ENCODE results near the gene PPP1R7. TPM values are rescaled to one million over a fixed set of nuclear protein-coding genes. Genes with fewer than 3 reads are reported as not detected.

The PPP1R7 gene
- total and polyA plus RNA-seq, 9 of the 15 experiments (the other 6 are each of a cell fraction or from before 2014, with no cell fraction given), result 37.5 to 75.0 (median 50.5) TPM

DNA sequence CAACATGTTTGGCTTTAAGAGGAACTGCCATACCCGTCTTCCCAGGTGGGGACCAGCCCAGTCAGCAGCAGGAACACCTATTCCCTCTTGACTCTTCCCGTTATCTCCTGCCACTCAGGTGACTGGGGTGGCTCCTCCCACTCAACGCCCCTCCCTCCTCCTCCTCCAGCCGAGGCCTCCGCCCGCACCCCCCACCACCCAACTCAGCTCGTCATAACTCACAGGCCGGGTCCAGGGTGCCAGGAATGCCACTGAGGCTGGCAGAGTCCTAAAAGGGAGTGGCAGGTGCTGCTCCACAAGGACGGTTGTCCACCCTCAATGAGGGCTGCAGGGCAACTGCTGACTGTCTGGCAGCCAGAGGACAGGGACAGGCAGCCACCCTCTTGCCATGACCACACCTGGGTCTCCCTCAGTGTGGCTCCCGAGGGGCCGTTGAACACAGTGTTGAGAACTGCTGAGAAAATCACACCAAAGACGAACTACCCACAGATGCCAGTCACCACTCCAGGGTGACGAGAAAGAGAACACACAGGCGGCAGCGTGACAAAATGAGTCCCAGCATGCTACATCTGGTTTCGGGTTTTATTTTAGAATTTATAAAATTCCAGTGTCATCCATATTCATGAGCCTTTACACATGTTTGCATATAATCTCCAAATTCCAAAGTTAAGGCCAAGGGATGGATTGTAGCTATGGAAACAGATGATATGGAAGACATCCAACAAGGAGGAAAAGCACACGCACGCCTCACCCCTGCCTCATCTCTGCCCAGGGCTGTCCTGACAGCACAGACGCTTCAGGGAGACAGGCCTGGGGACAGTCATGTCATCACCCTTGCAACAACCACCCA is 76.7 kb downstream of the PPP1R7 start:
- CTCF ChIA-PET (ENCODE audit: low intra/inter-chr PET ratio), result no interaction called here
- no peaks in the 10 kb centered on the region for H3K9me3 ChIP-seq (replicated peaks; ENCODE audit: control insufficient read depth, insufficient read depth, low read depth, low read length)
- peaks cover 57% of the 10 kb centered on the region; the same call in 2 of the 3 replicates for H3K36me3 ChIP-seq (ENCODE audit: control insufficient read depth, insufficient read depth, low read length)
- no peaks in the 10 kb centered on the region for H3K79me2 ChIP-seq (ENCODE audit: control insufficient read depth, insufficient read depth, low read length)
- peak overlapping the region in 1 of 2 experiments; percentile 35; a peak in 1 of 4 replicates for H3K9ac ChIP-seq (ENCODE audit: insufficient read depth in 1 of 2, low read depth in 2 of 2, low read length in 2 of 2)
- H3K9me1 ChIP-seq (ENCODE audit: control insufficient read depth, insufficient read depth, low read length), result peaks cover 8% of the 10 kb centered on the region
- 80% methylated on average over 10 of the region's 19 CpGs for WGBS (ENCODE audit: insufficient coverage, low coverage, missing lambda C conversion rate)
- H3K4me3 ChIP-seq, result no peak overlapping the region
- H3K27me3 ChIP-seq (ENCODE audit: control insufficient read depth in 2 of 2, insufficient read depth in 2 of 2, low read length in 2 of 2), result no peaks in the 10 kb centered on the region
- ATAC-seq (peak; percentile 38), DNase-seq (ENCODE audit: extremely low read depth in 1 of 4, low spot score in 3 of 4) (peak in 2 of 4 experiments; percentile 32 to 40), FAIRE-seq (no peak)
- TF ChIP-seq RFX1 (IDR thresholded peaks at IDR 0.05) (peak; percentile 43), POLR2G (IDR thresholded peaks at IDR 0.05; ENCODE audit: low read depth, low read length) (peak; percentile 34; the same call in 1 of the 2 replicates)
- TF ChIP-seq, protein P1, sequence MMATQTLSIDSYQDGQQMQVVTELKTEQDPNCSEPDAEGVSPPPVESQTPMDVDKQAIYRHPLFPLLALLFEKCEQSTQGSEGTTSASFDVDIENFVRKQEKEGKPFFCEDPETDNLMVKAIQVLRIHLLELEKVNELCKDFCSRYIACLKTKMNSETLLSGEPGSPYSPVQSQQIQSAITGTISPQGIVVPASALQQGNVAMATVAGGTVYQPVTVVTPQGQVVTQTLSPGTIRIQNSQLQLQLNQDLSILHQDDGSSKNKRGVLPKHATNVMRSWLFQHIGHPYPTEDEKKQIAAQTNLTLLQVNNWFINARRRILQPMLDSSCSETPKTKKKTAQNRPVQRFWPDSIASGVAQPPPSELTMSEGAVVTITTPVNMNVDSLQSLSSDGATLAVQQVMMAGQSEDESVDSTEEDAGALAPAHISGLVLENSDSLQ (IDR thresholded peaks at IDR 0.05), result peak; percentile 51; the same call in 1 of the 2 replicates
- TF ChIP-seq, protein P2, sequence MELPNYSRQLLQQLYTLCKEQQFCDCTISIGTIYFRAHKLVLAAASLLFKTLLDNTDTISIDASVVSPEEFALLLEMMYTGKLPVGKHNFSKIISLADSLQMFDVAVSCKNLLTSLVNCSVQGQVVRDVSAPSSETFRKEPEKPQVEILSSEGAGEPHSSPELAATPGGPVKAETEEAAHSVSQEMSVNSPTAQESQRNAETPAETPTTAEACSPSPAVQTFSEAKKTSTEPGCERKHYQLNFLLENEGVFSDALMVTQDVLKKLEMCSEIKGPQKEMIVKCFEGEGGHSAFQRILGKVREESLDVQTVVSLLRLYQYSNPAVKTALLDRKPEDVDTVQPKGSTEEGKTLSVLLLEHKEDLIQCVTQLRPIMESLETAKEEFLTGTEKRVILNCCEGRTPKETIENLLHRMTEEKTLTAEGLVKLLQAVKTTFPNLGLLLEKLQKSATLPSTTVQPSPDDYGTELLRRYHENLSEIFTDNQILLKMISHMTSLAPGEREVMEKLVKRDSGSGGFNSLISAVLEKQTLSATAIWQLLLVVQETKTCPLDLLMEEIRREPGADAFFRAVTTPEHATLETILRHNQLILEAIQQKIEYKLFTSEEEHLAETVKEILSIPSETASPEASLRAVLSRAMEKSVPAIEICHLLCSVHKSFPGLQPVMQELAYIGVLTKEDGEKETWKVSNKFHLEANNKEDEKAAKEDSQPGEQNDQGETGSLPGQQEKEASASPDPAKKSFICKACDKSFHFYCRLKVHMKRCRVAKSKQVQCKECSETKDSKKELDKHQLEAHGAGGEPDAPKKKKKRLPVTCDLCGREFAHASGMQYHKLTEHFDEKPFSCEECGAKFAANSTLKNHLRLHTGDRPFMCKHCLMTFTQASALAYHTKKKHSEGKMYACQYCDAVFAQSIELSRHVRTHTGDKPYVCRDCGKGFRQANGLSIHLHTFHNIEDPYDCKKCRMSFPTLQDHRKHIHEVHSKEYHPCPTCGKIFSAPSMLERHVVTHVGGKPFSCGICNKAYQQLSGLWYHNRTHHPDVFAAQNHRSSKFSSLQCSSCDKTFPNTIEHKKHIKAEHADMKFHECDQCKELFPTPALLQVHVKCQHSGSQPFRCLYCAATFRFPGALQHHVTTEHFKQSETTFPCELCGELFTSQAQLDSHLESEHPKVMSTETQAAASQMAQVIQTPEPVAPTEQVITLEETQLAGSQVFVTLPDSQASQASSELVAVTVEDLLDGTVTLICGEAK (IDR thresholded peaks at IDR 0.05), result no peak
- TF ChIP-seq, protein P2 (CRISPR knock-in tag; IDR thresholded peaks at IDR 0.05), result no peak
- no peak overlapping the region for H3K4me2 ChIP-seq (ENCODE audit: insufficient read depth, low read length)
- BruUV-seq (replicated peaks), result no TSS peak
- peaks cover 2 to 31% of the 10 kb centered on the region in 2 experiments; a peak in 3 of 5 replicates for H3K4me1 ChIP-seq (replicated peaks in 1 of 2; ENCODE audit: control insufficient read depth in 2 of 2, insufficient read depth in 2 of 2, low read length in 2 of 2)
- intact Hi-C loops (cut with micrococcal nuclease), result no loop called here
- H4K20me1 ChIP-seq (replicated peaks; ENCODE audit: control insufficient read depth, insufficient read depth, low read length), result peaks cover 11% of the 10 kb centered on the region; the same call in 1 of the 2 replicates
- POLR2A ChIA-PET, result interaction anchor here (0.7 to 0.9 kb wide), 2 partner anchors 10 to 11 kb away, joined by 3 read pairs; no protein-coding TSS in a partner anchor
- no peak overlapping the region for H3K27ac ChIP-seq (ENCODE audit: extremely low read depth, low read depth, low read length)
- no peak overlapping the region for H2AFZ ChIP-seq (ENCODE audit: low read depth, low read length)
- in situ Hi-C loops (cut with MboI), result no loop called here

Data from K562 (cell line).